ENCODE results near the gene PLAC8L1.

Gene PLAC8L1

GRCh38 chr5:146070746-146071145, 34.6 kb downstream of the PLAC8L1 start:
- Histone ChIP-seq H3K36me3 (ENCODE audit: insufficient read depth, low read length) (no peaks in the 10 kb centered on the region), H3K27me3 (ENCODE audit: insufficient read depth, low read length) (no peaks in the 10 kb centered on the region), H3K27ac (ENCODE audit: low read depth, low read length, poor library complexity, severe bottlenecking) (no peak overlapping the region), H3F3A (ENCODE audit: insufficient read depth, low read length) (no peaks in the 10 kb centered on the region), H4K20me1 (ENCODE audit: insufficient read depth, low read length) (no peaks in the 10 kb centered on the region), H3K9me3 (ENCODE audit: low read length) (no peaks in the 10 kb centered on the region), H3K9me2 (ENCODE audit: low read depth, low read length) (no peaks in the 10 kb centered on the region), H3K4me1 (ENCODE audit: insufficient read depth, low read length, severe bottlenecking) (no peaks in the 10 kb centered on the region), H3K9ac (ENCODE audit: low read length) (no peak overlapping the region), H2AFZ (ENCODE audit: low read length) (no peak overlapping the region), H3K4me3 (ENCODE audit: low read depth, low read length, poor library complexity, severe bottlenecking) (no peak overlapping the region), H3K79me2 (ENCODE audit: insufficient read depth, low read length) (no peaks in the 10 kb centered on the region), H3K4me2 (ENCODE audit: low read length) (no peak overlapping the region)
- TF ChIP-seq CTCF (IDR thresholded peaks at IDR 0.05; ENCODE audit: low read length) = no peak
- no peak for TF ChIP-seq EZH2 (IDR thresholded peaks at IDR 0.05; ENCODE audit: borderline replicate concordance, low read length)

- Histone ChIP-seq H3K9ac (ENCODE audit: low read length) (no peak overlapping the region), H3K27me3 (ENCODE audit: insufficient read depth, low read length) (no peaks in the 10 kb centered on the region), H3K4me3 (ENCODE audit: low read depth, low read length, poor library complexity, severe bottlenecking) (no peak overlapping the region), H3K4me1 (ENCODE audit: insufficient read depth, low read length, severe bottlenecking) (no peaks in the 10 kb centered on the region), H4K20me1 (ENCODE audit: insufficient read depth, low read length) (no peaks in the 10 kb centered on the region), H3K36me3 (ENCODE audit: insufficient read depth, low read length) (no peaks in the 10 kb centered on the region), H3K4me2 (ENCODE audit: low read length) (no peak overlapping the region), H3K27ac (ENCODE audit: low read depth, low read length, poor library complexity, severe bottlenecking) (no peak overlapping the region), H3K9me2 (ENCODE audit: low read depth, low read length) (no peaks in the 10 kb centered on the region), H2AFZ (ENCODE audit: low read length) (no peak overlapping the region), H3K9me3 (ENCODE audit: low read length) (no peaks in the 10 kb centered on the region), H3K79me2 (ENCODE audit: insufficient read depth, low read length) (no peaks in the 10 kb centered on the region), H3F3A (ENCODE audit: insufficient read depth, low read length) (no peaks in the 10 kb centered on the region)
- TF ChIP-seq CTCF (IDR thresholded peaks at IDR 0.05; ENCODE audit: low read length) (no peak), EZH2 (IDR thresholded peaks at IDR 0.05; ENCODE audit: borderline replicate concordance, low read length) (no peak)
These were observed 35.6 kb downstream of the PLAC8L1 start for GRCh38 chr5:146069780-146070099.

GRCh38 chr5:146068977-146069779, 36.2 kb downstream of the PLAC8L1 start:
- Histone ChIP-seq H3K9me2 (ENCODE audit: low read depth, low read length) (no peaks in the 10 kb centered on the region), H3K27ac (ENCODE audit: low read depth, low read length, poor library complexity, severe bottlenecking) (no peak overlapping the region), H3K9ac (ENCODE audit: low read length) (no peak overlapping the region), H3K36me3 (ENCODE audit: insufficient read depth, low read length) (no peaks in the 10 kb centered on the region), H3K4me1 (ENCODE audit: insufficient read depth, low read length, severe bottlenecking) (no peaks in the 10 kb centered on the region), H3K79me2 (ENCODE audit: insufficient read depth, low read length) (no peaks in the 10 kb centered on the region), H2AFZ (ENCODE audit: low read length) (no peak overlapping the region), H3K4me2 (ENCODE audit: low read length) (no peak overlapping the region), H3F3A (ENCODE audit: insufficient read depth, low read length) (no peaks in the 10 kb centered on the region), H3K4me3 (ENCODE audit: low read depth, low read length, poor library complexity, severe bottlenecking) (no peak overlapping the region), H3K27me3 (ENCODE audit: insufficient read depth, low read length) (no peaks in the 10 kb centered on the region), H4K20me1 (ENCODE audit: insufficient read depth, low read length) (no peaks in the 10 kb centered on the region), H3K9me3 (ENCODE audit: low read length) (no peaks in the 10 kb centered on the region)
- TF ChIP-seq CTCF (IDR thresholded peaks at IDR 0.05; ENCODE audit: low read length) = no peak
- no peak for TF ChIP-seq EZH2 (IDR thresholded peaks at IDR 0.05; ENCODE audit: borderline replicate concordance, low read length)
